GM19193 (cell line): ENCODE measurements around the gene EPHB6.

ENCODE experiments used
- POLR2A ChIP-seq: IDR thresholded peaks from 4 replicates; pipeline ENCODE4 v1.6.1; 2011; ENCODE audit not compliant: insufficient read depth, insufficient read length; ENCODE audit errors: extremely low read depth

The EPHB6 gene

DNA sequence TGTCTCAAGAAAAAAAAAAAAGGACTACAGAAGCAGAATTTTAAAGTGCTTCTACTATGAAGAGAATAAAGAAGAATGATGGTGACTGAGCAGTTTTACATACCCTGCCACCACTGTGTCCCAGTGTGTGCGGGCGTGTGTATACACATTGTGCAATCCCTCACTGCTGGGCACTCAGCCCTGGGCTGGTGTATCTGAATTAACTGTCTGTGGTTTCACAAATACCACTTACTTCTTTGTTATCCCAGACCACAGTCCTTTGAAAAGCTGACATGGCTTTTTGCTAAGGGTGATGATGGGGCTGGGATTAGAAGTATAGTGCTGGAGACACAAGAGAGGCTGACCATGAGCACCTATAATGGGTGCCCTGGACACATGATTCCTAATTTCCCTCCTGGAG lies 51.8 kb downstream of the EPHB6 start:
- no peak for TF ChIP-seq POLR2A

DNA sequence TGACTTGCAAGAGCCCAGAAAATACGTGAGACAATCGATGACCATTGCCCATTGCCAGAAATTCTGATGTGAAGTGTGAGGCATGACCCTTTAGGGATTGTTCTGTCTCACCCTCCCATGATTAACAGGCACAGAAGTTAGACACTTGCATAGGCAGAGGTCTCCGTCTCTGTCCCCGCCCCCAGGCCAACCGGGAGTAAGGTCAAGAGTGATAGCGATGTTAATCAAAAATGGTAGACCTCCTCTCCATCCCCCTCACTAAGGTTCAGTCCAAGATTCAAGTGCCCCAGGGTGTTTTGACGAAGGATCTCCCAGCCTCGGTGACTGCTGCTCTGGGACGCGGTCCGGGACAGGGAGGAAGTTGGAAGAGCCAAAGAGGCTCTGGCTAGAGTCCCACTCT lies 53.4 kb downstream of the EPHB6 start:
- TF ChIP-seq POLR2A, result no peak

DNA sequence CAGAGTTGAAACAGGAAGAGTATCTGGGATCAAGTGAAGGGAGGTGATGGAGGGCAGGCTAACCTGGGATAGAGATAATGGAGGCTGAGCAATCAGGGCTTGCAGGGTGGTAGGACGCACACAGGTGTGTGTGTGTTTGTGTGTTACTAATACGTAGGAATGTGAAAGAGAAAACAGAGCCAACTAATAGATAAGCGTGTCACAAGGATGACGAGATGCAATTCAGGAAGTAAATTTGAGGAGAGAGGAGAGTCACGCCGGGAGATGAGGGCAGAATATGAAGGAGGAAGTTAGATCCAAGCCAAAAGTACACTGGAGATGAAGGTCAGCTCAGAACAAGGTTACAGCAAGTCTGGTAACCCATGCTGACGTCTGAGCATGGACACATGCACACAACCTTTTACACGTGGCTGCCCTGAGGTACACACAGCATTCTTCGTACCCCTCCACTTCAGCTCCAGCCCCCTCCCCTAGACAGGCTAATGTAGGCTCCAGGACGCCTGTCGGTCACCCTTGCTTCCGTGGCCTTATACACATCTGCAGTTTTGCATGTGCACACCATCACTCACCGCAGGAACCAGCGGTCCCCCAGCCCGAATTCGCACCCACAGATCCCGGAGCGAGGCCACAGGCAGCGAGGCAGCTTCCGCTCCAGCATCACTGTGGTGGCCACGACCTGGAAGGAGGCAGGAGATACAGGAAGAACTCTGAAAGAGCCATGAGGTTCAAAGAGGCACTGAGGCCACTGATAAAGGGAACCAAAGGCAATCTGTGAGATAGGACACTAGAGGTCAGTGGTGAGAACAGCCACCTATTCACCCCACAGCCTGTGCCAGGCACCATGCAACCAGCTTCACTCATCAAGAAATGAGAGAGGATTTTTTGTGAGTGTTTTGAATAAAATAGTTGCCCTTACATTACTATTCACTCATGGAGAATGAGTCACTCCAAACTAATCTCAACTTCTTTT lies 54.3 kb downstream of the EPHB6 start:
- TF ChIP-seq POLR2A, result no peak

DNA sequence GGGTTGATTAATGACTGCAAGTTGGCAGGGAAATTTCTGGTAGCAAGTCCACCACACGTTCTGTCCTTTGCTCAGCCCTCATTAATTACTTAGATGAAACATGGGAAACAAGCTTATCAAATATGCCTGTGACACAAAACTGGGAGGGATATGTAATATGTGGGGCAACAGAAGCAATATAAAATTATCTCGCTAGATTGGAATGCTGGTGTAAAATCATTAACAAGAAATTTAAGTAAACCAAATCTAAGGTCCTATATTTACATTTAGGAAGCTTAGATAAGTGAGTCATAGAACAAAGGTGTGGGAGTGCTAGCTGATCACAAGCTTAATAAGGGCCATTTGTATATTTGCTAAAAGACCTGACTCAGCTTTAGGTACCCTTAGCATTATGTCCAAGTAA lies 55.2 kb downstream of the EPHB6 start:
- TF ChIP-seq POLR2A, result no peak

DNA sequence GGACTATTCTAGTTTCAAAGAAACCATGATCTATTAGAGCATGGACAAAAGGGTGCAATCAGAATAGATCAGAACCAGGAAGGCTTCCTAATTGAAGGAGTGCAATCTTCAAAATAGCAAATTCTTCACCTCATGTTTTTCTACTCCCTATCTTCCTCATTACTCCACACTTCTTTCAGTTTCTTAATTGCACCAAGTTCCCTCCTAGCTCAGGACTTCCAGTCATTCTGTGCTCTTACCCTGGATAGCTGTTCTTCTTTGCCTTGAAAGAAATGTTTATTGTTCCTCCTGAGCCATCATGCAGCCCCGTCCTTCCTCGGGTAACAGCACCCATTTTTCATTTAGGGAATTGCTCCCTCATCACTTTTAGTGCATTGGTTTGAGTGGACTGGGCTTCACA lies 55.6 kb downstream of the EPHB6 start:
- TF ChIP-seq POLR2A, result no peak

DNA sequence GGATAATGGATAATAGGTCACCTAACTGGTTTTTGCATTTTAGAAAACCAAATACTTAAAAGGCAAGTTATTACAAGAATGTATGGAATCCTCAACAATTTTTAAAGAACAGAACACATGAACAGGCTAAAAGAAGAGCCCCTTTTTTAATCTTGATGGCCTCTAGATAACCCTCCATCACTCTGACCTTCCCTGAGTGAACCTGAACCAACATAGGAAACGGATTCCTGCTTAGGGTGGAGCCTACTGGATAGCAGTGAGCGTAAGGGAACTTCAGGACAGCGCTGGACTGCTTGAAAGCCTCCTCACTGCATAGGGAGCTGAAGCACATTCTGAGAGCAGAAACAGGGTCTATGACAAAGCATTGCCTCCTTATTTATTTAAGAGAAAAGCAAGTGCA lies 58.2 kb downstream of the EPHB6 start:
- no peak for TF ChIP-seq POLR2A

DNA sequence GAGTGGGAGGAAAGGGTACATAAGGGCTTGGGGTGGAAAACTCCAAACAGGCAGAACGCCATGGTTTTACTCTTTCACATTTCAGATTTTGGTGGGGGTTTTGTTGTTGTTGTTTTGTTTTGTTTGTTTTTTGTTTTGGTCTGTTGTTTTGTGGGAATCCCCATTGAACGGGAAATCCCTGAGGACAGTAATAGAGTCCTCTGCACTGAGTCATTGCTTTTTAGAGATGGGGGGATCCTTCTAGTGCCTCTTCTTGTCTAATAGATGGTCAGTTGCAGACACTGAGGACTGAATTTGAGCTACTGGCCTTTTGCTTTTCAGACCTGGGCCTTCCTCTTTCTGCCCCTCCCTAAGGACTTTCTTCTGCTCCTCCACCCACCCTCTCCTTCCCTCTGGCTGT lies 58.7 kb downstream of the EPHB6 start:
- TF ChIP-seq POLR2A, result no peak

DNA sequence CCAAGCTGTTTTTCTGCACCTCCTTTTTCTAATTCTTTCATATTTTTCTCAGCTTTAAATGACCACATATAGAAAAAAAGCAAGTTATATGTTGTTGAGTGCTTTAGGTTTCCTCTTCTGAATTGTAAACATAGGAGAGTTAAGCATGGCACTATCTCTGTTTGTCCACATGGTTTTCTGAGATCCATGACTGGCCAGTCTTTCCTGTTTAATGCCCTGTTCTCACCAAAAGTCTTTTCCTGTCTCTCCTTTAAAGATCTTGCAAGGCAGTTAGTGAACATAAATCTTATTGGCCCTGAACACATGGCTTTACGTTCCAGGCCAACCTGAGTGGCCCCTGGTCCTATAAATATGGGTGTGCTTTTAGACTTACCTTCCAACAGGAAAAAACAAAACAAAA lies 59.2 kb downstream of the EPHB6 start:
- TF ChIP-seq POLR2A, result no peak

DNA sequence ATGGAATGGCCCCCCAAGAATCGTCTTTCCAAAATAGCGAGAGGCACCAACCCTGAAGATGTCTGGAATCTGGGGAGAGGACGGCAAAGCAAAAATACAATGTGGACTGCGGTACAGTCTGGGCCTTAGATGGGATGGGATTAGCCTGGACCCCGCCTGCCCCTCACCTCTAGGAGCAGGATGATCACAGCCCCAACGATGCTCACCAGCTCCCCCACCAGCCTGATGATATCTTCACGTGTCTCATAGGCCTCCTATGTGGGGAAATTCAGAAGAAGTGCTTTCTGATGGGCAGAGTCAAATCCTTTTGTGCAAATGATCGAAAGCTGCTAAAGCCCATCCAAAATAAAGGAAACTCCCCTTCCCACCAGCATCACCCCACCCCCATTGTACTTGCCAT lies 60.4 kb downstream of the EPHB6 start:
- TF ChIP-seq POLR2A, result no peak

DNA sequence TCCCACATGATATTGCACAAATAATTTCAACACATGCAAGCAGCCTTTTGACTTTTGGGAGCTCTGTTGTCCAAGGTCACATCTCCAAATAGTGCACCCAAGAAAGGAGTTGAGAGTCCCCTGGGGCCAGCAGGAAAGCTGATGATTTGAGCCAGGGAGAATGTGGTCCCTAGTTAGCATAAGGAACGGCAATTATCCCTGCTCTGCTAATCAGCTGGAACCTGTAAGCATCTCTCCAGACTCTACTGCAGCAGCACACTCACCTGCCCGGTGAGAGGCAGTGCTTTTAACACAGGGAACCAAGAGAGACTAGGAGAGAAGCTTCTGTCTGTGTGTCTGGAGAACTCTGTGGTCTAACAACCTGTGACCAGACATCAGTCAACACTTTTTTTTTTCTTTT lies 61.6 kb downstream of the EPHB6 start:
- TF ChIP-seq POLR2A, result no peak

DNA sequence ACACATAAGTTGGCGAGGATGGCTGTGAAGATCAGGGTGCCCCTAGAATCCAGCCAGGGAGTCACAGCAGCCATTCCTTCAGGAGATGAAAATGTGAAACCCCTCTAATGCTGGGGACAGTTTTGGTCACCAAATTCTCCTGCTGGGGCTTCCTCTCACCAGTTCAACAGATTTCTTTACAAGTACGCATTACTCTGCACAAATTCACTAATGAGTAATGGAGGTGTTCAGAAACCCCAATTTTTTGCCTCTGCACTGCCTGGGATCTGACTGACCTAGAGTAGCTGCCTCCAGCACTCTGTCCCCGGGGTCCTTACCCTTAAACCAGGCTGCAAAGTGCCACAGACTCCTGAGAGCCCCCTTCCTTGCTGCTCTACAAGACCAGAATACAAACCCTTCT lies 62.6 kb downstream of the EPHB6 start:
- TF ChIP-seq POLR2A, result no peak

DNA sequence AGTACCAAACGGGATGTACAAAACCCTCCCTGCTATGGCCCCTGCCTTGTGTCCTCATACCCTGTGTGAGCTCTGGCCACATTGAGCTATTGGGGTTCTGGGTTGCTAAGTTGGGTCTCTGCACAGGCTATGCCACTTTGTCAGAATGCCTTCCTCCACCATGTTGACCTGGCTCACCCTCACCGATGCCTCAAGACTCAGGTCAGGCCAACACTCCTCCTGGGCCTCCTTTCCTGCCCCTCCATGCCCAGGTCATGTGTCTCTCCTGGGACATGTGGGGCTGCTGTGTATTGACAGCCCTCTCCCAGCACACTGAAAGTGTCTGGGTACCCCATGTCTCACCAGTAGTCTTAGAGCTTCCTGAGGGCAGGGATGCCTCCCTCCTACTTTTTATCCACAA lies 64.0 kb downstream of the EPHB6 start:
- TF ChIP-seq POLR2A, result no peak

DNA sequence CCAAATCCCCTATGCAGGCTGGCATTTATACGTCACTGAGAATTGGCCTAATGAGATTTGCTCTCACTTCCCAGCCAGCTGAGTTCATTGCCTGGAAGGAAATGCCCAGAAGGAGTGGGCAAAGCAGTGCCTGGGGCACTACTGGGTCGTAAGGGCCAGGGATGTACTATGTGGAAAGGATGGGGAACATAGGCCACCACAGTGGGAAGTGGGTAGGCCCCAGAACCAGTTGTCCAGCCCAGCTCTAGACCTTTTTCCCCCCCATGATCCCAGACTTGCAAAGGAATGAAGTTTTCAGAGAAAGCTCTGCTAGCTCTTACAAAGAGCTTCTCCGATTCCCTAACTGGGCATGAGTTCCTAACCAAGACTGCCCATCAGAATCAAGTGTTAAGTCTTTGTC lies 64.8 kb downstream of the EPHB6 start:
- no peak for TF ChIP-seq POLR2A
